Right renal cortex interstitium (tissue), 3 donors: ENCODE results near the gene TMX4. TPM values are rescaled to one million over a fixed set of nuclear protein-coding genes. Genes with fewer than 3 reads are reported as not detected.
A peak's percentile ranks its signal among the peaks of the same experiment; 100 is the strongest.

Experiments
- DNase-seq, 3 donors: peaks; one replicate each; pipeline ENCODE4 v3.0.0-alpha.2; 2013; ENCODE audit warnings: low read depth in 3 of 3, low spot score in 2 of 3
- polyA plus RNA-seq, 3 donors: library from polyadenylated mRNA; unstranded; fragments of 120-200 nt; gene quantifications; one replicate each; pipeline ENCODE4 v1.2.1, GENCODE V29; 2013; ENCODE audit not compliant: insufficient read length in 3 of 3

TMX4 gene
- polyA plus RNA-seq, 3 donors, result 69.7 to 91.8 (median 70.2) TPM

DNA sequence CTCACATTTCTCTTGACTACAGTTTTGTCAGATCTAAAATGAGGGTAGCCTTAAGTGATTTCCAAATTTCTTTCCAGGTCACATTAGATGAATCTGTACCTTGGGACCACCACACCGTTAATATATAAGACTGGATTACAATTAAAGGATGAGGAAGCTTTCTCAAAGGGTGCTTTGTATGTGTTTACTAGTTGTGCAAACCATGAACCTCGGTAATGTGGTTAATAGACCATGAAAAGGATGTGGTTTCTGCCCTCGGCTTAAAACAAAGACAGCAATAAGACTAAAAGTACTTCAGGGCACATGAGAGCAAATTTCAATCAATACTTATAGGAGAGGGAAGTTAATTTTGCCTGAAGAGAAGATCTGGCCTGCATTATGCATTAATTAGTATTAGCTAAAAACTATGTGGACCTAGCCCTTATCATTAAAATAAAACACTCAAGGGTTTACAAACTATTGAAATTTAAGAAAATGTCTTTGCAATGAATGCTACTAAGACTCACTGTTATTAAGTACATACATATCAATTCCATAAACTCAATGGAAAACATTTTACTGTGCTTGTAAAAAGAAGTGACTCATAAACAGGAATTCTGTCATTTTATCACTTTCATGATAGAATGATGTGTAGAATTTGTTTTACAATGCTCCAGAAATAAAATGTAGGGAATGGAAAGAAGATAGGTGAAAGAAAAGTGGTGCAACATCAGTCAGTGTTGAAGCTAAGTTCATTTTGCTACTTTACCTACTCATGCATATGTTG, 936 bp upstream of the TMX4 start:
- no peak for DNase-seq

DNA sequence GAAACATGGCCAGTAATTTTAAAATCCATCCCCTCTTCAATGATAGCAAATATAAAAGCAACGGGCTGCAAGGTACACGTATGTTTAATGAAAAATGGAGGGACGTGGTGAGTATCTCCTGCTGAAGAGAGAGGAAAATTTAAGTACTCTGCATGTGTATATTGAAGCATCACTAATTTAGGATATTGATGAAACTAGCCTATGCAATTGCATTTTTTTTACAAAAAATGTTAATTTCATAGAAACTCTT, 362 bp upstream of the TMX4 start:
- DNase-seq, result no peak

DNA sequence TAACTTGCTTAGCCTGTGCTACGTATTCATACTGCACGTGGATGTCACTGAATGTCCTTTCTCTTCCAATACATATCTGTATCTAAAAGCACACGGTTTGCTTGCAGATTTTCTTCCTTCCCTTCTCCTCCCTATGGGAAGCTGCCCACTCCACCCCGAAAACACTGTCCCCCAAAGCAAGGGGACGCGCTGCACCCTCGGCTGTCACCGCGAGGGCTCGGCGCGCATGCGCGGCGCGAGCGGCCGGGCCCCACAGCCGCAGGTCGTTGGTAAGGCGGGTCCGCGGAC, 659 bp downstream of the TMX4 start:
- DNase-seq, result peak; percentile 58 to 67 (median 65)

DNA sequence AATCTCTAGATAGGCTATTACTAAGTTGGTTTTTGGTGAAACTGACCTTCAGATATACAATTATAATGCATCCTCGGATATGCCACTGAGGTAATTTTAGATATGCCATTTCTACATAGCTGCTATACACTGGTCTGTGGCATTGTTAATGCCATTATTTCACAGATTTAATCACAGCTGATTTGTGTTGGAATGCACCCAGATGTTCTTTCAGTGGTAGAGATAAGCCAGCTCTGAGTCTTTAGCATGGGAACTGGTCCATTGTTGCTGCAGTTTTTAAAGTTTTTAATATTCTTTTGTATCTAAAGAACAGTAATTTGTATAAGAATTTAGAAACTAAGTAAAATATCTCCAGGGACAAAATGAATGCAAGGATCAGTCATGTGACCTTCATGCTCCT, 6.8 kb downstream of the TMX4 start:
- DNase-seq, result no peak

DNA sequence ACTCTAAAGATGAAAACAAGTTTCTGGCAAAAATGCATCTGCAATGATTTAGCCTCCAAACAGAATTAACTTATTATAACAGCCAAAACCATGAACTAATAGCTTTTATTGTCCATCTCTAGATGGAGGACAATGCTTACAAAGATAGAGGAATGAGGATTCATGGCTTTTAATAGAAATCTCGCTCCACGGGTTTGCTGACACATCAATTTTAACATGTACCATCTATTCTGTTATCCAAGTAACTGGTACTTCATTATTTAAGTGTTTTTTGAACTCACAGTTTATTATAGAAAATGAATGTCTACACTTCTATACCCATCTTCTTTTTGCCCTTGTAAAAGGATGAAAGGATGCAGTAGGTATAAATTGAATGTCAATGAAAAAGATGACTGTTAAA, 10.8 kb downstream of the TMX4 start:
- DNase-seq, result no peak

DNA sequence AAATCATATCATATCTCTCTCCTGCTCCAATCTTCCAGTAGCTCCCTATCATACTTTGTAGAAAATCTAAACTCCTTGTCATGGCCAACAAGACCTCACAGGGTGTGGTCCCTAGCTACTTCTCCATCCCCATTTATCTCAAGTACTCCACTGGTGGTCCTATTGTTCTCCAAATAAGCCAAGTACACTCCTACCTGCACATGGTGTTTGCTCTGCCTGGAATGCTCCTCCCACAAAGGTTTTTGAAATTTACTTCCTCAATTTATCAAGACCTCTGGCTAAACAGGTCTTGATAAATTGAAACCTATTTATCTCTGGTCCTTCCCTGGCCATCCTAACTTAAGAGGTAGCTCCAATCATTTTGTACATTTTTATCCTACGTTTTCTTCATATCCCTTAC, 12.1 kb downstream of the TMX4 start:
- no peak for DNase-seq

DNA sequence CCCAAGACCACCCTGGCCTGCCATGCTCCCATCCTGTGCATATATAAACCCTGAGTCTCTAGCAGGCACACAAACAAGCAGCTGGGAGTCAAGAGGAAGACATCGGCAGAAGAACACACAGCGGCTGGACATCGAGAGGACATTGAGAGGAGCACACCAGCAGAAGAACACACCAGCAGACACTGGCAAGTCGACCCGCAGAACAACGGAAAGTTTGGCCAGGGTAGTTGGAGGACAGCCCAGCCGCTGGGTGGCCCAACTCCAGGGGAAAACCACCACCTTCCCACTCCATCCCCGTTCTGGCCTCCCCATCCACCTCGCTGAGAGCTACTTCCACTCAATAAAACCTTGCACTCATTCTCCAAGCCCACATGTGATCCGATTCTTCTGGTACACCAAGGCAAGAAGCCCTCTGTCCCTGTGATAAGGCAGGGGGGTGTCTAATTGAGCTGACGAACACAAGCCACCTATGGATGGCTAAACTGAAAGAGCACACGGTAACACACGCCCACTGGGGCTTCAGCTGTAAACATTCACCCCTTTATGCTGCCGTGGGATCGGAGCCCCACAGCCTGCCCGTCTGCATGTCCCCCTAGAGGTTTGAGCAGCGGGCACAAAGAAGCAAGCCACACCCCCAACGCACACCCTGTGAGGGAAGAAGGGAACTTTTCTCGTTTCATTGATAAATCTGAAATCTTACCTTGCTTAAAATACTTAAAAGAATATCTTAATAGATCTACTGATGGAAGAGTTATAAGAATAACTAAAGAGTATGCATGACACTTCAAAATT, 13.8 kb downstream of the TMX4 start:
- no peak for DNase-seq

DNA sequence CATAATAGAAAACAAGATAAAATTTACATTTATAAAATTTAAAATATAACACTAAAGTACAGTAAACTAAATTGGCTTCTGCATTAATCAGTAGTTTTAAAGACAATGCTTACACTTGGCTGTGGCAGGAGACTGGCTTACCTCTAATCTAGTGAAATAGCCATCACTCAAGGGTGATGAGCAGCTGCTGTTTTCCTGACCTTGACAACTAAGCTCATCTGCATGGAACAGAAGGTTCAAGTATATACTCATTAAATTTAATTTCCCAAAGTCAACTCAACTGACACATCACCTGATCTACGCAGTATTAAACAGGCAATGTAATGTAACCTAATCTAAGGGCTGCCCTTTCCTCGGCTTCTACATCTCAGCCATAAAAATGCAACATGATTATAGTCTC, 14.5 kb downstream of the TMX4 start:
- DNase-seq, result no peak

DNA sequence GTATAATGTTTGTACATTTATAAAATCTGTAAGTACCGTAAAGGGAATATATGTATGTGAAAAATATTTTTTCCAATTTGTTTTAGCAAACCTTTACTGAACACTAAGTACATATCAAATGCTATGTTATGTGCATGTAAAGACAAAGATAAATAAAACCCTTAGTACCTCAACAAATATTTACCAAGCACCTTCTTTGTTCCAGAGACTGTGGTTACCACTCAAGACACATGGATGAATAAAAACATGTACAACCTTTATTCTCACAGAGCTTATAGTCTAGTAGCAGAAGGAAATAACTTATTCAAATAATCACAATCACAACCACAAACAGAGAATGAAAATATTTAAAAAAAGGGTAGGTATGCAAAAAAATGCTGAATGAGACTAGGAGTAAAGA, 17.5 kb downstream of the TMX4 start:
- DNase-seq, result no peak

DNA sequence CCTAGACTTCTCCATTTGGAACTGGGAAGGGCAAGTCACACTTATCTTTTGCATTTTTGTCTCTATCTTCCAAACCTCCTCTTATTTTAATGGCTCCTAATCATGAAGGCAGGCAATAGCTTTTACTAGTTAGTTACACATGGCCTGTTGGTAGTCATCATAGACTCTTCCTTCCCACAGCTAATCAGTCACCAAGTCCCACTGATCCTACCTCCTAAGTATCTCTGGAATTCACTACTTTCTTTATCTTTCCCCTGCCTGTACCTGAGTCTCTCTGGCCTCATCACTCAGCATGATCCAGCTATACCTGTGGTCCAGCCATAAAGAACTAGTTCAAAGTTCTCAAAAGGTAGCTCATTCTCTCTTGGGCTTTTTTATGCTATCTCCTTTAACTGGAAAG, 18.8 kb downstream of the TMX4 start:
- no peak for DNase-seq

DNA sequence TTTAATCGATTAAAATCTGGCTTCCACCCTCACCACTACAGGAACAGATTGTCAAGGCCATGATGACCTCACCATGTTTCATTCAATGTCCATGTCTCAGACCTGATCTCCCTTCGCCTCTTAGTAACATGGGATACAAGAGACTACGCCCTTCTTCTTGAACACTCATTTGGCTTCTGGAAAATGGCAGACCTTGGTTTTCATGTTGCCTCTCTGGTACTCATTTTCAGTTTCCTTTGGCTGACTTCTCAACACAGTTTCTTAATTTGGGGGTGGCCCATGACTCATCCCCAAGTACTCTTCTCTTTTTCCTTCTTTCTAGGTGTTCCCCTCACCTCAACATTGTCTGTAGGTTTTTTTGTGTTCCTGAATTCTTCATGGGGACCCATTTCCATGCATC, 22.7 kb downstream of the TMX4 start:
- no peak for DNase-seq

DNA sequence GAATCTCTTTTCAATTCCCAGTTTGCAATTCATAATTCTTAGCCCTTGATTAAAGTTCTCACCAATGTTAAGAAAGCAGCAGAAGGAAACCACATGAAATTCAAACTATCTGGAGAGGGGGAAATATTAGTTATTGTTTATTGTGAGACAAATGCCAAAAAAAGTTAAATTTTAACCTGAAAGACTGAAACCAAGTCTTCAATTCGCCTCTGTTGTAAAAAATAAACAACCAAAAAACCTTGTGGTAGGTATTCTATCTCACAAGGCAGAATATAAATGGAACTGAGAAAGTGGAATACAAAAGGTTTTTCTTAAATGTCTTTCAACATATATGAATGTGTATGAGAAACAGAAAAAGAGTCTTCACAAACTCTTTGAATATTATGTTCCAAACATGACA, 24.8 kb downstream of the TMX4 start:
- DNase-seq, result no peak

DNA sequence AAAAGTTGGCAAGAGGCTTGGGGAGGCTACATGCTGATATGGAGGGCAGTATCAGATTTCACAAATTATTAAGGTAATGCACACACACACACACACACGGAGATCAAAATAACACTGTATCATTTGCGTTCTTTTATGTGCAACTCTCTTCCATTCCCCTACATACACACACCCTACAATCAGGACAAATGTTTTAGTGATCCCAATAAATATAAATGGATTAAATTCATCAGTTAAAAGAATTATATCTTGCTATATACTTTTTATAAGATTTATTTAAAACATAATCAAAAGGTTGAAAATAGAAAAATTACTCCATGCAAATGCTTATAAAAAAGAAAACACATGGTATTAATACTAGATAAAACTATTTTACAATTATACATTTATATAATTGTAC, 25.9 kb downstream of the TMX4 start:
- DNase-seq, result no peak

DNA sequence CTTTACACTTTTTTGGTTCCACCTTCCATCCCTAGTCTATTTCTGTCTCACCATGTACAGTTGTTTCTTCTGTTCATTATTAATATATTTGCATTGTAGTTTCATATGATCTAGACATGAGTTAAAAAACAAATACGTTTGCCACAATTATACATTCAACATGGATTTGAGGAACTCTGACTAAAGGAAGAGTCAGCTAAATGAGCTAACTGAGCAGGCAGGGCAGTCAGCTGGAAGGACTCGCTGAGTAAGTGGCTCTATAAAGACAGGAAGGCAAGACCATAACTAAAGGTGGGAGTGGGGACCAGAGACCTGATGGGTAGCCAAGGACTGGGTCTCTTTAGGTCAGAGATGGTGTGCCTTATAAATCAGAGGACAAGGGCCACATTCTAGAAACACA, 26.3 kb downstream of the TMX4 start:
- no peak for DNase-seq

DNA sequence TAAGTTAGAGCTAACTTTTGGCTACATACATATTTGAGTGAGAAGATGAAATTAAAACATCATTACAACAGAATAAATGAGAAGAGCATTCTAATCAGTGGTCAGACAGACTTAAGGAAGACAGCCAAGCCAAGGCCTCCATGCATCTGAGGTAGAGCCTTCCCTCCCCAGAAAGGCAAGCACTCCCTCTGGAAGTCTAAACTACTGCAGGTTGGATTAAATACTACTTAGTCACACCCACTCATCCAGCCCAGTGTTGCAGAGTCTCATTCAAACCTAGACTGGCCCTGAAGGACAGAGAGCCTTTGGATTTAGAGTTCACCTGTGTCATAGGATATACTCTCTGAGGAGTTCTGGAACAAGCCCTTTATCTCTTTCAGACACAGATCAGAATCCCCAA, 29.2 kb downstream of the TMX4 start:
- no peak for DNase-seq

DNA sequence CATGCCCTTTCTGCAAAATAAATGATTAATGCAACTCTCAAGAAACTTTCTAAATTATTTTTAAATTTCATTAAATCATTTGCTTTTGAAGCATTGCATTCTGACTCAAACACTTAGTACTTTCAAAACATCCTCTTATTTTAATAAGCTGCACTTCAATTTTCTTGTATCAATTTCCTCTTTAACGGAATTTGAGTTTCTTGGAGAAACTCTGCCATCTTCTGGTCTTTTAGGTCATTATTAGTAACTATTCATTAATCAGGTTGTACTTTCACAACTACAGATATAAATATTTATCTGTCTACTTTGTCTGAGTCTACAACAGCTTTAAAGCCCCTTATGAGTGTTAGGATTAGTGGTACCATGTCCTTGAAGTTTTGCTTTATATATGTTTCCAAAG, 30.2 kb downstream of the TMX4 start:
- DNase-seq, result no peak

DNA sequence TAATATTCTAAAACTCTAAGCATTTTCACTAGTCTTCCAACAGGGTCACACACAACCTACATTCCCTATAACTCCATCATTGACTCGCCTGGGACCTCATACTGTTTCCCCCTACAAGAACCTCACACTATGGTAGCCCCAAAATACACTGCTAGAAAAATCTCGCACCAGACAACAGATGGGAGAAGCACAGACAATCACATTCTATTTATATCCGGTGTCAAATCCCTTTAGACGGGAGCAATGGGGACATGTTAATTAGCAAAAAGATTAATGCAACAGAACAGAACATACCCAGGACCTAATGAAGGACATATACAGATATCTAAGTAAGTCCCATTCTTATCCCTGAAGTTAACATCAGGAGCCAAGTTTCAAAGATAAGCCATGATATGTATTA, 33.6 kb downstream of the TMX4 start:
- no peak for DNase-seq

DNA sequence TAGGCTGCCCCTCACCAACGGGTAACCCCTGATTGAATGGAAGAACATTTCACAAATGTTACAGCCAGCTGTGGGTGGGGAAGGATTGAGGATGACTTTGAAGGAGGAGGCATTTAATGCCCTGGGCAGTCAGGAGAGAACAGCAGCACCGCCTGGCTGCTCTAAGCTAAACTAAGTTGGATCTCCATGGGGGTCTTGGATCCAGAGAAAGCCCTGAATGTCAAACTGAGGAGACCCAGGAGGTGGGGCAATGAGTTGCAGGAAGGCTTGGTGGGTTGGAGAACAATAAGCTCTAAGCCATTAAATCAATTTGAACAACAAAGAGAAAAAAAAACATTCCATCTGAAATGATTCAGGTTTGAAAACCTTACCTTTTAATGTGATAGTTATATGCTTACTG, 35.4 kb downstream of the TMX4 start:
- no peak for DNase-seq

DNA sequence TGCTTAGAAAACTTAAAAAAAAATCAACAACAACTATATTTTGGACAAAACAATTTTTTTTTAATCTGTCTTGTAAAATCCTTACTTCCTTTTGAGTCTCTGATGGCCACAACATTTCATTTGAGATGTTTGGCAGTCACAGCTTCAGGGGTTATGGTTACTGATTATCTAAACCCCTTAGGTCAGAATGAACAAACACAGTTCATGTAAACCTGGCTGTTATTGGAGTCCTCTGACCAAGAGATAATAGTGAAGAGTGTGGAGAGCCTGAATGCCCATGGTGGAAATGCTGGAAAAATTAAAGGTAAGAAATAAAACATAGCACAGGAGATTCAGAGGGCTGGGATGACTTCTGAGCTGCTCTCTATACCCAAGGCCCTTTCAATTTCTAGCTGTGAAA, 38.2 kb downstream of the TMX4 start:
- no peak for DNase-seq

DNA sequence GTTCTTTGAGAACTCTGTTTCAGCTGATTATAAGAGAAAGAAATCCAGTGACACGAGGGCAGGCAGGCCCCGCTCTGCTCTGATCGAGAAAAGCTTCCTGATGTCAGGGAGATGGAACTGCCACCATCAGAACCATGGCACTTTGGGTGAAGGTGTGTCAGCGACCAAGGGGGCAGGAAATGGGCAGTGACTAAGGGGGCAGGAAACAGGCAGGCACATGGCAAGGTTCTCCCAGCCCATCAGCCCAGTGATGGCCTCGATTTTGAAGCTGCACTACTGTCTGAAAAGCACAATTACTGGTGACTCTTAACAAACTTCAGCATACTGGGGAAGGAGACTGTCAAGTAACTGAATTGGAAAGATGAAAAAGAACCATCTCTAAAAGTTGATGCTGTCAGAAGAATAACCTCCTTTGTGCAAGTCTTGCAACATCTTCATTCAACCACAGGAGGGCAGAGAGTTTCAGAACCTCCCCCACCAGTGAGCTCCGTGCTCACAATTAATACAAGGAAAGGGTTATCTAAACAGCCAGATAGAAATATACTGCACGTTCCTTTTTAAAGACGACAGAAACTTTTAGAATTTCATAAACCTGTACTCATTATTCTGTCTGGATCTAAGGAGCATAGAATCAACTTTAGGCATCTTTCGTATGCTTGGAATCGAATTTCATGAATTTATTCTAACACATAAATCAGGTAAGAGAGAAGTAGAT, 39.1 kb downstream of the TMX4 start:
- peak in 1 of 3 donors; percentile 7 for DNase-seq

DNA sequence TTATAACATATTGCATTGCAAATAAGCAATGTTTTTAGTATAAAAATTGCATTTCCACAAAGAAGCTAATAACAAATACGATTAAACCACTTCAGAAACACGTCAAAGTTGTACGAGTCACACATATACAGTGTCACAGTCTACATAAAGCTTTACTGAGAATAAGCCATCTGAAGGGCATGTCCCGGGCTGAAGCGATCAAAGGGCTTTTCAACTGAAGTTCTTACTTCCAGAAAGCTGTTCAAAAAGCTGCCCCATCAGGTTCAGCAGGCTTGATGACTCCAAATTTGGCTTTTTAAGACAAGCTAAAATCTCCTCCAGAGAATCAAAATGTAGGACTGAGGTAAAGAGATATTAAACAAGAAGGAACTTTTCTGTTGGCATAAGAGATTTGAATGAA, 41.9 kb downstream of the TMX4 start:
- no peak for DNase-seq

DNA sequence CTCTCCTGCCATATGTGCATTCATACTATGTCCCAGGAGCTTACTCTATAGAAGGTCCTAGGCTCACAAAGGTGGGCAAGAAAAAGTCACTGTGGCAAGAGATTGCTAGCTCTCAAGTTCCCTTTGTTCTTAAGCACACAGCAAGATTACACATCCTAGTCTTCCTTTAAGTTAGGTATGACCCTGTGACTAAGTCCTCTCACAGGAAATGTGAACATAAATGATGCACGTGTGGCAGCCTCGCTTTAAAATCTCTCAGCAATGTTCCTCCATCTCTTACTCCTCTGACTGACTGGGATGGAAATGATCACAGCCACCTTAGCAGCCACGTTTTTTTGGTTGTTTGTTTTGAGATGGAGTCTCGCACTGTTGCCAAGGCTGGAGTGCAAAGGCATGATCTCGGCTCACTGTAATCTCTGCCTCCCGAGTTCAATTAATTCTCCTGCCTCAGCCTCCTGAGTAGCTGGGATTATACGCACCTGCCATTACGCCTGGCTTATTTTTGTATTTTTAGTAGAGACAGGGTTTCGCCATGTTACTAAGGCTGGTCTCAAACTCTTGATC, 43.6 kb downstream of the TMX4 start:
- DNase-seq, result no peak
